Activated naive CD4-positive, alpha-beta T cell treated with anti-CD3 and anti-CD28 coated beads, Interleukin-2, amount 50 U/mL, for 16 hours (primary cell): ENCODE measurements around the gene PTGDR2.

Source experiments
- DNase-seq: peaks from one replicate; pipeline ENCODE4 v3.0.0-alpha.2; 2020

Gene PTGDR2

GRCh38 chr11:60874421-60875365 is 18.9 kb upstream of the PTGDR2 start:
- no peak for DNase-seq

GRCh38 chr11:60873533-60873932 is 17.8 kb upstream of the PTGDR2 start:
- DNase-seq, result no peak

GRCh38 chr11:60872961-60873524 is 17.3 kb upstream of the PTGDR2 start:
- DNase-seq, result no peak

GRCh38 chr11:60872124-60872960 is 16.6 kb upstream of the PTGDR2 start:
- DNase-seq, result no peak

- DNase-seq, result no peak
Measured at GRCh38 chr11:60871378-60872061, 15.8 kb upstream of the PTGDR2 start.

GRCh38 chr11:60870733-60871377 is 15.1 kb upstream of the PTGDR2 start:
- no peak for DNase-seq

GRCh38 chr11:60870276-60870675 is 14.5 kb upstream of the PTGDR2 start:
- no peak for DNase-seq

GRCh38 chr11:60869451-60869825 is 13.7 kb upstream of the PTGDR2 start:
- no peak for DNase-seq

GRCh38 chr11:60868682-60869450 is 13.1 kb upstream of the PTGDR2 start:
- DNase-seq, result no peak

GRCh38 chr11:60867871-60868681 is 12.3 kb upstream of the PTGDR2 start:
- no peak for DNase-seq

- DNase-seq, result no peak
Measured at GRCh38 chr11:60866911-60867870, 11.4 kb upstream of the PTGDR2 start, which contains the start of gene ZP1. Gene ZP1, plus strand, starts transcription at chr11:60867542. Its CDS starts 20 bp downstream, at chr11:60867562.

- no peak for DNase-seq
Measured at GRCh38 chr11:60864856-60865513, 9.2 kb upstream of the PTGDR2 start.

- DNase-seq, result no peak
Measured at GRCh38 chr11:60863550-60864521, 8.1 kb upstream of the PTGDR2 start.

GRCh38 chr11:60862171-60862570 is 6.4 kb upstream of the PTGDR2 start:
- no peak for DNase-seq

- no peak for DNase-seq
Measured at GRCh38 chr11:60860943-60861342, 5.2 kb upstream of the PTGDR2 start.

- no peak for DNase-seq
Measured at GRCh38 chr11:60859616-60860250, 4.0 kb upstream of the PTGDR2 start.
